ENCODE measurements around the gene MPPED1. TPM values are rescaled to one million over a fixed set of nuclear protein-coding genes. Genes with fewer than 3 reads are reported as not detected.

MPPED1 gene
- total and polyA plus RNA-seq, 12 donors: 0.01 TPM; not detected in 11

DNA sequence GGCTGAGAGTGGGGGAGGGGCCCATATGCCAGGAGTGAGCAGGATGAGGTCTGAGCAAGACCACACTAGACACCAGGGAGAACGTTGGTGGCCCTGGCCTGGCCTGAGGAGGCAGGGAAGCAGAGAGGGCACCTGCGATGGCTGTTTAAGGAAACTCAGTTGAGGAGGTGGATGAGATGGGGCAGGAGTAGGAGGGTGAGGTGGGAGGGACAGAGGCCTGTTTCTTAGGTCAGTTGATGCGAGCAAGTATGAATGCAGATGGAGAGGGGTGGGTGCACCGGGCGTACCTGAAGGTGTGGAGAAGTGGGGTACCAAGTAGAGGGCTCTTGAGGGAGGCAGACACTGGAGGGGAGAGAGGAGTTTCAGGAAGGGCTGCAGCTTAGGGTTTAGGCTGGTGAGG is 10.6 kb upstream of the MPPED1 start:
- intact Hi-C loops (cut with DNase I): no loop called here
- Histone ChIP-seq H3K9me3 (no peaks in the 10 kb centered on the region), H3K27me3 (peaks cover 0 to 33% (median 0%) of the 10 kb centered on the region in 7 donors), H3K27ac (no peak overlapping the region), H3K36me3 (no peaks in the 10 kb centered on the region), H3K4me3 (no peak overlapping the region), H3K4me1 (peaks cover 0 to 6% (median 0%) of the 10 kb centered on the region in 9 donors)
- 78 to 82% methylated on average over 5 of the region's 5 CpGs for WGBS, 2 donors
- DNase-seq (no peak), ATAC-seq (no peak)
- TF ChIP-seq, protein P1, sequence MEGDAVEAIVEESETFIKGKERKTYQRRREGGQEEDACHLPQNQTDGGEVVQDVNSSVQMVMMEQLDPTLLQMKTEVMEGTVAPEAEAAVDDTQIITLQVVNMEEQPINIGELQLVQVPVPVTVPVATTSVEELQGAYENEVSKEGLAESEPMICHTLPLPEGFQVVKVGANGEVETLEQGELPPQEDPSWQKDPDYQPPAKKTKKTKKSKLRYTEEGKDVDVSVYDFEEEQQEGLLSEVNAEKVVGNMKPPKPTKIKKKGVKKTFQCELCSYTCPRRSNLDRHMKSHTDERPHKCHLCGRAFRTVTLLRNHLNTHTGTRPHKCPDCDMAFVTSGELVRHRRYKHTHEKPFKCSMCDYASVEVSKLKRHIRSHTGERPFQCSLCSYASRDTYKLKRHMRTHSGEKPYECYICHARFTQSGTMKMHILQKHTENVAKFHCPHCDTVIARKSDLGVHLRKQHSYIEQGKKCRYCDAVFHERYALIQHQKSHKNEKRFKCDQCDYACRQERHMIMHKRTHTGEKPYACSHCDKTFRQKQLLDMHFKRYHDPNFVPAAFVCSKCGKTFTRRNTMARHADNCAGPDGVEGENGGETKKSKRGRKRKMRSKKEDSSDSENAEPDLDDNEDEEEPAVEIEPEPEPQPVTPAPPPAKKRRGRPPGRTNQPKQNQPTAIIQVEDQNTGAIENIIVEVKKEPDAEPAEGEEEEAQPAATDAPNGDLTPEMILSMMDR (IDR thresholded peaks at IDR 0.05): no peak

DNA sequence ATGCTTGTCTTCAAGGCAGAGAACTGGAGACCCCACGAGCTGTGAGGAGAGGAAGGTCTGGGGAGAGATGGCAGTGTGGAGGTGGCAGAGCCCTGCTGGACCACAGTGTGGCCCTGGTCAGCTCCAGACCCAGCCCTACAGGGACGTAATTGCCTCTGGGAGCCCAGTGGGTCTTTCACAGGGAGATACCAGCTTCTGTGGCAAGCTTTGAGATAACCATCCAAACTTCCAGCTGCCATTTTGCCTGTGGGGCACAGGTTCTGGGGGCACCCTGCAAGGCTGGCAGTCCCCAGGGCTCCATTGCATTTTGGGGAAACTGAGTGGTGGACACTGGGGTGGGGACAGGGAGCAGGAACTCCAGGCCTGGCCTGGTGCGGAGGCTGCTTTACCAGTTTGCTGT is 10.2 kb upstream of the MPPED1 start:
- ATAC-seq: no peak
- intact Hi-C loops (cut with DNase I): no loop called here
- peaks cover 0 to 33% (median 0%) of the 10 kb centered on the region in 7 donors for H3K27me3 ChIP-seq
- WGBS, 2 donors: 69 to 83% methylated on average over 3 of the region's 3 CpGs
- DNase-seq: no peak
- H3K4me3 ChIP-seq: no peak overlapping the region
- no peaks in the 10 kb centered on the region for H3K9me3 ChIP-seq
- TF ChIP-seq, protein P1 (IDR thresholded peaks at IDR 0.05): no peak
- no peak overlapping the region for H3K27ac ChIP-seq
- peaks cover 0 to 6% (median 0%) of the 10 kb centered on the region in 9 donors for H3K4me1 ChIP-seq
- H3K36me3 ChIP-seq: no peaks in the 10 kb centered on the region

DNA sequence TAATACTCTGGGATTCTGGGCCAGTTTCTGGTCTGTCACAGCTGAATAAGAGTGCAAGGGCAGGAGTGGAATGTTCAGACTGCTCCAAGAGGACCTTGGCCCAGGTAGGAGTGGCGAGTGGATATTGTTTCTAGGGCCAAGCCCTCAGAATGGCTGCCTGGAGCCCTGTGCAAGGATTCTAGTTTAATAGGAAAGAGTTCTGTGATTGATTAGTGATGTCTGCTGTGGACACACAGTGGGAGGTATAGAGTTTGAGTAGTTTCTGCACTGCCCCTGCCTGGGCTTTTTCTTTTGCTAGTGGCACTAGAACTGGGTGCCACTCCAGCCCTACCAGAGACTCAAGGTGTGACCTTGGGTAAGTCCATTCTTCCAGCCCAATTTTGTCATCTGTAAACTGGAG is 9.7 kb upstream of the MPPED1 start:
- no peaks in the 10 kb centered on the region for H3K9me3 ChIP-seq
- intact Hi-C loops (cut with DNase I): no loop called here
- ATAC-seq (no peak), DNase-seq (no peak)
- H3K4me1 ChIP-seq: peaks cover 0 to 6% (median 0%) of the 10 kb centered on the region in 9 donors
- H3K27me3 ChIP-seq: peaks cover 0 to 33% (median 0%) of the 10 kb centered on the region in 7 donors
- 76% methylated on average over 1 of the region's 1 CpG for WGBS, 2 donors
- H3K4me3 ChIP-seq: no peak overlapping the region
- H3K27ac ChIP-seq: no peak overlapping the region
- no peaks in the 10 kb centered on the region for H3K36me3 ChIP-seq
- TF ChIP-seq, protein P1 (IDR thresholded peaks at IDR 0.05): no peak

DNA sequence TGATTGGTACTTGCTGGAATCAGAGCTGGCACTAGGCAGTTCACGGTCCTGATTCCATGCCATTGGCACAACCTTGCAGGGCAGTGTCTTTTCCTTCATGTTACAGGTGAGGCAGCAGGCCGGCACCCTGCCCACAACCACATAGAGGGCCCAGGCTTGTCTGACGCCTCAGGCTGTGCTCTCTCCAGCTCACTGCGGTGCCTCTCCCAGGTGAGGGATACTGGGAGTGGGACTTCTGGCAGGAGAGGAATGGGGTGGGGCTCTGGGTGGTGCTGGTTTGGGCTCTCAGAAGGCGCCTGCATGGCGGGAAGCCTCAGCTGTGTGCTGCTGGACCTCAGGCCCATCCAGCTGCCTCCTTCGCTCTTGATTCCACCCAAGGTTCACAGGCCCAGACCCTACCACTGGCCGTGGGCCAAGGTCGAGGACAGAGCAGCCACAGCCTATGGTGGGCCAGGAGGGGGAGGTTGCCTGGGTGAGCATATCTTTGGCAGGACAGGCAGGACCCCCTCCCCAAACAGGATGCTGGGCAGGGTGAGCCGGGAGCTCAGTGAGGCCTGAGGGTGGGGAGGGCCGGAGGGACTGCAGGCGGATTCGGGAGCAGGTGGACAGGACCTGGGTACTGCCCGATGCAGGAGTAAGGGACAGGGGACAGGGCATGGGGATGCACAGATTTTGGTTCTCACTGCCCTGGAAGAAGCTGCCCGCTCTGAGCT is 7.0 kb upstream of the MPPED1 start:
- WGBS, 2 donors: 81 to 82% methylated on average over 15 of the region's 15 CpGs
- Histone ChIP-seq H3K4me3 (no peak overlapping the region), H3K9me3 (no peaks in the 10 kb centered on the region), H3K27ac (no peak overlapping the region), H3K4me1 (peaks cover 0 to 6% (median 0%) of the 10 kb centered on the region in 9 donors), H3K36me3 (no peaks in the 10 kb centered on the region), H3K27me3 (peaks cover 0 to 38% (median 12%) of the 10 kb centered on the region in 7 donors)
- no peak for ATAC-seq
- TF ChIP-seq, protein P1 (IDR thresholded peaks at IDR 0.05): no peak
- intact Hi-C loops (cut with DNase I): no loop called here
- no peak for DNase-seq

Measured in heart right ventricle (tissue), 16 donors.